Measurements from ENCODE around the gene OSBPL6.

Gene OSBPL6

GRCh38 chr2:178425255-178425827, 231.0 kb downstream of the OSBPL6 start:
- TF ChIP-seq ARNTL (CRISPR knock-in tag; IDR thresholded peaks at IDR 0.05; ENCODE audit: borderline replicate concordance, low read depth) = no peak
- TF ChIP-seq ZNF70 (CRISPR knock-in tag; IDR thresholded peaks at IDR 0.05) = no peak
- no peak for TF ChIP-seq GLIS3 (CRISPR knock-in tag; IDR thresholded peaks at IDR 0.05)
- no peak for TF ChIP-seq ZNF8 (CRISPR knock-in tag; IDR thresholded peaks at IDR 0.05)
- no peak for TF ChIP-seq ESRRG (CRISPR knock-in tag; IDR thresholded peaks at IDR 0.05)
- TF ChIP-seq PATZ1 (CRISPR knock-in tag; IDR thresholded peaks at IDR 0.05; ENCODE audit: borderline replicate concordance) = no peak
- TF ChIP-seq BACH2 (CRISPR knock-in tag; IDR thresholded peaks at IDR 0.05; ENCODE audit: borderline replicate concordance) = no peak
- no peak for TF ChIP-seq TCF4 (CRISPR knock-in tag; IDR thresholded peaks at IDR 0.05; ENCODE audit: borderline replicate concordance)
- TF ChIP-seq ZNF565 (CRISPR knock-in tag; conservative IDR thresholded peaks at IDR 0.05; ENCODE audit: low read depth) = no peak
- TF ChIP-seq OSR1 (CRISPR knock-in tag; IDR thresholded peaks at IDR 0.05) = no peak
- TF ChIP-seq RARB (CRISPR knock-in tag; IDR thresholded peaks at IDR 0.05) = no peak
- no peak for TF ChIP-seq ZFP30 (CRISPR knock-in tag; IDR thresholded peaks at IDR 0.05)
- TF ChIP-seq TOX (CRISPR knock-in tag; IDR thresholded peaks at IDR 0.05; ENCODE audit: borderline replicate concordance) = no peak
- no peak for TF ChIP-seq SNAI2 (CRISPR knock-in tag; IDR thresholded peaks at IDR 0.05)
- TF ChIP-seq ISL1 (CRISPR knock-in tag; IDR thresholded peaks at IDR 0.05) = no peak

GRCh38 chr2:178426388-178426787, 232.1 kb downstream of the OSBPL6 start:
- ATAC-seq = peak; percentile 60
- TF ChIP-seq ISL1 (CRISPR knock-in tag; IDR thresholded peaks at IDR 0.05) (no peak), CSRNP3 (CRISPR knock-in tag; IDR thresholded peaks at IDR 0.05) (no peak), ZFP30 (CRISPR knock-in tag; IDR thresholded peaks at IDR 0.05) (no peak), CSDC2 (CRISPR knock-in tag; IDR thresholded peaks at IDR 0.05) (no peak), BACH2 (CRISPR knock-in tag; IDR thresholded peaks at IDR 0.05; ENCODE audit: borderline replicate concordance) (no peak), SNAI2 (CRISPR knock-in tag; IDR thresholded peaks at IDR 0.05) (no peak), ZC3H10 (CRISPR knock-in tag; IDR thresholded peaks at IDR 0.05) (no peak), ZFP3 (CRISPR knock-in tag; IDR thresholded peaks at IDR 0.05) (no peak), RARB (CRISPR knock-in tag; IDR thresholded peaks at IDR 0.05) (no peak), GLIS3 (CRISPR knock-in tag; IDR thresholded peaks at IDR 0.05) (no peak), ESRRG (CRISPR knock-in tag; IDR thresholded peaks at IDR 0.05) (no peak), CREB5 (CRISPR knock-in tag; IDR thresholded peaks at IDR 0.05; ENCODE audit: low read depth) (no peak), PATZ1 (CRISPR knock-in tag; IDR thresholded peaks at IDR 0.05; ENCODE audit: borderline replicate concordance) (no peak), ZNF565 (CRISPR knock-in tag; conservative IDR thresholded peaks at IDR 0.05; ENCODE audit: low read depth) (no peak)

More at GRCh38 chr2:178425255-178425827, 231.0 kb downstream of the OSBPL6 start:
- ATAC-seq = no peak

- no peak for ATAC-seq
- TF ChIP-seq ZNF8 (CRISPR knock-in tag; IDR thresholded peaks at IDR 0.05) = no peak
- no peak for TF ChIP-seq TCF4 (CRISPR knock-in tag; IDR thresholded peaks at IDR 0.05; ENCODE audit: borderline replicate concordance)
- no peak for TF ChIP-seq SNAI2 (CRISPR knock-in tag; IDR thresholded peaks at IDR 0.05)
- no peak for TF ChIP-seq ZNF565 (CRISPR knock-in tag; conservative IDR thresholded peaks at IDR 0.05; ENCODE audit: low read depth)
- TF ChIP-seq ESRRG (CRISPR knock-in tag; IDR thresholded peaks at IDR 0.05) = no peak
- TF ChIP-seq PPARA (CRISPR knock-in tag; IDR thresholded peaks at IDR 0.05; ENCODE audit: borderline replicate concordance) = no peak
- no peak for TF ChIP-seq CSDC2 (CRISPR knock-in tag; IDR thresholded peaks at IDR 0.05)
- no peak for TF ChIP-seq ZNF70 (CRISPR knock-in tag; IDR thresholded peaks at IDR 0.05)
- TF ChIP-seq TSHZ2 (CRISPR knock-in tag; IDR thresholded peaks at IDR 0.05) = no peak
- TF ChIP-seq PATZ1 (CRISPR knock-in tag; IDR thresholded peaks at IDR 0.05; ENCODE audit: borderline replicate concordance) = no peak
- no peak for TF ChIP-seq ISL1 (CRISPR knock-in tag; IDR thresholded peaks at IDR 0.05)
- no peak for TF ChIP-seq TOX (CRISPR knock-in tag; IDR thresholded peaks at IDR 0.05; ENCODE audit: borderline replicate concordance)
- TF ChIP-seq BACH2 (CRISPR knock-in tag; IDR thresholded peaks at IDR 0.05; ENCODE audit: borderline replicate concordance) = no peak
- no peak for TF ChIP-seq CSRNP3 (CRISPR knock-in tag; IDR thresholded peaks at IDR 0.05)
- TF ChIP-seq ZFP30 (CRISPR knock-in tag; IDR thresholded peaks at IDR 0.05) = no peak
These were observed 233.1 kb downstream of the OSBPL6 start for GRCh38 chr2:178427458-178427857.
